T-helper 2 cell (primary cell): ENCODE data around the gene CREB1.
"Not testable (repeated sequence)": the region's sequence is repeated elsewhere in the genome, so short reads cannot be mapped to it uniquely, and the experiment has no call there.

Experiments
- DNase-seq, 5 experiments: peaks; one replicate each; pipeline versions ENCODE4 v3.0.0 to v3.0.0-alpha.2; 2012 to 2022
- total RNA-seq, 2 donors: gene quantifications; one replicate each; lab custom pipeline; 2026; lab: John Stamatoyannopoulos, UW

Gene CREB1
- total RNA-seq, result 54.9 to 100 reads per million in 2 donors

DNA sequence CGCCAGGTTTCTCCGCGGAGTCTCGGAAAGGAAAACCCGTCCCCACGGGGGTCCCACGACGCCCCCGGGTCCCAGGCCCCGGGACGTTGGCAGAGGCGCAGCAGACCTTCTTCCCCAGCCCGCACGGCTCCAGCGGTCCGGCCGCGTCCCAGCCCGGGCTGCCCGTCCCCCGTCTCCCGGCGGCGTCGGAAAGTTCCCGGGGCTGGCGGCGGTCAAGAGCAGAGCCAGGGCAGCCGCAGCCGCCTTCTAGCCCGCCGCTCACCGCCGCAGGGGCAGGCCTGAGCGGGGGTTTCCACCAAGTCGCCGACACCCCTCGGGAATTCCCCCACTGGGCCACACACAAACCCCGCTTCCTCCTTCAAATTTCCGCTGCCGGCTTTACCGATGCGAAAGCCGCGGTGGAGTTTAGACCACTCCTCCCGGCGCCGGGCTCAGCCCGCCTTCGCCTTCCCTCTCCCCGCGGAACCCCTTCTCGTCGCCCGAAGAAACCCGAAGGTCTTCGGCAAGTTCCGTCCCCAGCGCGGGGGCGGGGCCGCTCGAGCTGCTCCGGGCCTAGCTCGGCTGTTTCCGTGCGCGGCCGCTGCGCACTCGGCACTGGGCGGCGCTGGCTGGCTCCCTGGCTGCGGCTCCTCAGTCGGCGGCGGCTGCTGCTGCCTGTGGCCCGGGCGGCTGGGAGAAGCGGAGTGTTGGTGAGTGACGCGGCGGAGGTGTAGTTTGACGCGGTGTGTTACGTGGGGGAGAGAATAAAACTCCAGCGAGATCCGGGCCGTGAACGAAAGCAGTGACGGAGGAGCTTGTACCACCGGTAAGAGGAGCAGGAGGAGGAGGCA, at the start of gene CREB1:
Gene CREB1, plus strand, starts transcription at position 633 of the 830 bp plus-strand sequence. CDS start 25,674 bp downstream, outside the sequence.
- DNase-seq, result peak; percentile 99 to 100 (median 99)

GRCh38 chr2:207480521-207481040, 49.2 kb upstream of the CREB1 start:
- no peak for DNase-seq

- no peak for DNase-seq
These were observed 47.8 kb upstream of the CREB1 start for GRCh38 chr2:207481924-207482323.

DNA sequence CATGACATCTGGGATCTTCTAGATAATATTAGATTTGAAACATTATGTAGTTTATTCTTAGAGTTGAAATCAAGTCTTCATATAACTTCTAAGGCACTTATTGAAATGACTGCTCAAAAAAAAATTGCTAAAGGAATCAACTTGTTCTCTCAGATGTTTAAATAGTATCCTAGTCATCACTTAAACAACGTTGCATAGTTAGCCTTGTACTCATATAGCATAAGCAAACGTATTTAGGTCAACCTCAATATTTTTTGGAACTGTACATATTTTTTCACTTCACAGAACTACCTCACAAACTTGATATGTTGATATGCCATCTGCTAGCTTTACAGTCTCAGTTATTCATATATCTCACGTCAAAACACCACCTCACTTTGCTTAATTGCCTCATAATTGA, 47.1 kb upstream of the CREB1 start:
- DNase-seq, result no peak

- no peak for DNase-seq
These were observed 46.7 kb upstream of the CREB1 start for GRCh38 chr2:207483066-207483465.

DNA sequence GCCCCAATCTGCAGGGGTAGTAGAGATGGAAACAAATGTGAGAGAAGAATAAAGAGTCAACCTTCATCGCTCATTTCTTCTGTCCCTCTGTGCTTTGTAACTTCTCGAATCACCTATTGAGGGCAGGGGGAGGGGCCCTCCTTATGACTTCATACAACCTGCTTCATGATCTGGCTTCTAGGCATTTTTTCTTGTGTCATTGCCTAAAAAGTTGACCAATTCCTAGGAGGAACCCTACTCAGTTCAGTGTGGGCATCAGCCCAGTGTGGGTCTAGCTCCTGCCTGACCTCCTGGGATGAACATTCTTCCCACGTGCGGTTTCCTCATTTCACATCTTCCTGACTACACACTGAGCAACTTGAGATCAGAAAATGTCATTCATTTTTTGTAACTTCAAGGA, 46.3 kb upstream of the CREB1 start:
- DNase-seq, result no peak

- no peak for DNase-seq
These were observed 45.0 kb upstream of the CREB1 start for GRCh38 chr2:207484444-207485391.

DNA sequence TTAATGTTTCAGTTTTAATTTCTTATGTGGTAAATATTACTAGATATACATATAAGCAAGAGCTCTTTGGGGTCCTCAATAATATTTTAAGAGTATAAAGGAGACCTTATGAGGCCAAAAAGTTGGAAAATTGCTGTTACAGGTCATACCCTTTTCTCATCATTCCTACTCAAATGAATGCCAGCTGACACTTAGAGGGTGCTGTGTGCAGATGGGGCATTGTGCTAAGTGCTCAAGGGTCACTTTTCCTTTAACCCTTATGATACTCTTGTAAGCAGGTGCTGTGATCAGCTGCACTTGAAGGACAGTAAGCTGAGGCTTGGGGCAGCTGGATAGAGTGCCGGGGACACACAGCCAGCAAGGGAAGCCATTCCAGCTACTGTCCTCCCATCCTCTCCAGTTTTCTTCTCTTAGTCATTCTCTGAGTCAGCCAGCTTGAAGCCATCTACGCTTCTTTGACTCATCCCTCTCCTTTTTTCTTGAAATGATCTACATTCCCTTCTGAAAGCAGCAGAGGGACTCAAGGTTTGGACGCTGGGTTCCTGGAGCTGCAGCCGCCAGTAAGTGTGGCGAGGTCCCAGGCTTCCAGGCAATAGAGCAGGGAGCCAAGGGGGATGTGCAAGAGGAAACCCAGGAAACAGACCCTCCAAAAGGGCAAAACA, 42.0 kb upstream of the CREB1 start:
- no peak for DNase-seq

GRCh38 chr2:207489251-207489650, 40.5 kb upstream of the CREB1 start:
- DNase-seq, result no peak

DNA sequence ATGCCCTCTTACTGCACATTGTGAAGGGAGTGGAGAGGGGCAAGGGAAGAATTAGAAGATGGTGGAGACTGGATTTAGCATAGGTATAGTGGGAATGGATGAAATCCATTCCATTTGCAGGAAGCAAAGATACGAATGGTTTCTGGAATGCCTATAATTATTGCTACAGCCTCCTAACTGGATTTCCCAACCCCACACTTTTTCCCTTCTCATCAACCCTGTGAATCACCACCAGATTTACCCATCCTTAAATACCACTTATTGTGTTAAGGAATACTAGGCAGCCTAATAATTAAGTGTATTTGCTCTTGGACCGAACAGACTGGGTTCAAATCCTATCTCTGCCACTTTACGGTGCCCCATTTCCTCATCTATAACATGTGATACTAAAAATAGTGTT, 39.3 kb upstream of the CREB1 start:
- DNase-seq, result no peak

GRCh38 chr2:207491086-207491485, 38.7 kb upstream of the CREB1 start:
- DNase-seq, result no peak

DNA sequence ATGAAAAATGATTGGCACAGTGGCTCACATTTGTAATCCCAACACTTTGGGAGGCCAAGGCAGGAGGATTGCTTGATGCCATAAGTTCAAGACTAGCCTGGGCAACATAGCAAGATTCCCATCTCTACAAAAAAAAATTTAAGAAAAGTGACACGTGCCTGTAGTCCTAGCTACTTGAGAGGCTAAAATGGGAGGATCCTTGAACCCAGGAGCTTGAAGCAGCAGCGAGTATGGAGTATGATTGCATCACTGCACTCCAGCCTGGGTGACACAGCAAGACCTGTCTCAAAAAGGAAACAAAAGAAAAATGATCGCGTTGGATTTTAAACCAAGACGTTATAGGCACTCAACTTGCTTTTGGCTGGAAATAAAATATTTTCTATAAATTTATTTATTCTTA, 37.8 kb upstream of the CREB1 start:
- DNase-seq, result no peak

GRCh38 chr2:207492461-207492860, 37.3 kb upstream of the CREB1 start:
- no peak for DNase-seq

DNA sequence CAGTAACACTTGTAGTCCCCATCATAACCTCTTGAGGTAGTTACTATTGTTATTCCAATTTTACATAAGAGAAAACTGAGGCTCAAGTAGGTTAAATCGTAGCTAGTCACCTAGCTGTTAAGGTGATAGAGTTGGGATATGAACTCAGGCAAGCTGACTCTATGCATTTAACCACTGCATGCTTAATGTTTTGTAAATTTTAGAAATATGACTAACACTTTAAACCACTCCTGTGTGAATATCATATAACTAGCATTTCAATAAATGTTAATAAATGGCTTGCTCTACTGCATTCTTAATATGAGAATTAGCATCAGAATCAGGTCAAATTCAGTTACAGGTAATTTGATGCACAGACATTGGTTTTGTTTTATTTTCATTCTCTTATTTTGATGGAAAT, 35.6 kb upstream of the CREB1 start:
- DNase-seq, result no peak

DNA sequence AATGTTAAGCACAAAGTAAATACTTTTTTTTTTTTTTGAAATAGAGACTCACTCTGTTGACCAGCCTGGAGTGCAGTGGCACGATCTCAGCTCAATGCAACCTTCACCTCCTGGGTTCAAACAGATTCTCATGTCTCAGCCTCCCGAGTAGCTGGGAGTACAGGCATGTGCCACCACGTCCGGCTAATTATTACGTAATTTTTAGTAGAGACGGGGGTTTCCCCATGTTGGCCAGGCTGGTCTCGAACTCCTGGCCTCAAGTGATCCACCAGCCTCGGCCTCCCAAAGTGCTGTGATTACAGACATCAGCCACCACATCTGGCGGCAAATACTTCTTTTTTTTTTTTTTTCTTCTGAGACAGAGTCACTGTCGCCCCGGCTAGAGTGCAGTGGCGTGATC, 32.8 kb upstream of the CREB1 start:
- DNase-seq, result not testable (repeated sequence)

- no peak for DNase-seq
These were observed 32.2 kb upstream of the CREB1 start for GRCh38 chr2:207497596-207497995.

DNA sequence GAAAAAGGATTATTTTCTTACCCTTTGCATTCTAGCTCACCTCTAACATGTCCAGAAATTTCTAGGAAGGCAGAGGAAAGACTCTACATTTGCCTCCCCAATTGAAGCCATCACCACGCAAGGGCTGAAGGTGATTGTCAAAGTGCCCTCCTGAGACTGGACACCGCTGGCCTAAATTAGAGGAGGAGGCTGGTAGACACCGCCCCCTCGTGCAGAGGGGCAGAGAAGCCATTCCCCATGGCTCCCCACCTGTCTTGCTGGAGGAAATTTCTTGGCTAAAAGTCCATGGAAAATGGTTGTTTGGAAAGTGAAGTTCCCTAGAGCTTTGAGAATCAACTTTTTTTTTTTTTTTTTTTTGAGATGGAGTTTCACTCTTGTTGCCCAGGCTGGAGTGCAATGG, 31.3 kb upstream of the CREB1 start:
- DNase-seq, result no peak

- DNase-seq, result no peak
These were observed 30.6 kb upstream of the CREB1 start for GRCh38 chr2:207499114-207499513.

- DNase-seq, result no peak
These were observed 27.8 kb upstream of the CREB1 start for GRCh38 chr2:207501802-207502576.

DNA sequence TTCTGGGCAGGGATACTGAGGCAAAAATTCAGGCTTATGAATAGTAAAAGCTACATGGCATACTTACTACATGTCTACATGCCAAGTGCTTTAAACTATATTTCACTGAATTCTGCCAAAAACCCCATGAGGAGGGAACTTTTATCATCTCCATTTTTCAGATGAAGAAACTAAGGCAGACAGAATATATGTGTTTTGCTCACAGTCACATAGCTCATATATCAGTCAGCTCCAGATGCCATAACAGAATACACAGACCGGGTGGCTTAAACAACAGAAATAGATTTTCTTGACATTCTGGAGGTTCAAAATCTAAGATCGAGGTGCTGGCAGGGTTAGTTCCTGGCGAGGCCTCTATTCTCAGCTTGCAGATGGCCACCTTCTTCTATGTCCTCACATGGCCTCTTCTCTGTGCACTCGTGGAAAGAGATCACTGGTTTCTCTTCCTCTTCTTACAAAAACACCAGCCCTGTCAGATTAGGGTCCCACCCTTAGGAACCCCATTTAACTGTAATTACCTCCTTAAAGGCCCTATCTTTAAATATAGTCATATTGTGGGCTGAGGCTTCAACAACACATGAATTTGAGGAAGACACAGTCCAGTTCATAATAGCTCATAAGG, 27.1 kb upstream of the CREB1 start:
- no peak for DNase-seq

DNA sequence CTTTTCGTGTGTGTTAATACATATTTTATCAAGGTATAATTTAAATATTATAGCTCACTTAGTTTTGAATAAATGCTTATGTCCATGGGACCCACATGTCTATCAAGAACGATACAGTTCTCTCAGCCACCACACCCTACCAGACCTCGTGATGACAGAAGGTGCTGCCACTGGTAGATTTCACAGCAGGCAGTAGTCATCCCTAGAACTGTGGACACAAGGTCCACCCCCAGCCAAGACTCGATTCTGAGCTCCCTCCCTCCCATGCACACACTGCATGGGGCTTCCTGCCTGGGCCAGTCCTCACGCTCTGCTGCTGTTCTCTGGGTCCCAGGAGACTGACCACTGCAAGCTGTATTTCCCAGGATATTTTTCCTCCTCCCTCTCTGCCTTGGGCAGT, 26.5 kb upstream of the CREB1 start:
- peak in 1 of 5 experiments; percentile 29 for DNase-seq
